Measurements from ENCODE around the gene PLD1. TPM values are rescaled to one million over a fixed set of nuclear protein-coding genes. Genes with fewer than 3 reads are reported as not detected.

PLD1 gene
- total RNA-seq, 4 donors from 2014 or later, result 15.3 to 55.9 (median 45.4) TPM

DNA sequence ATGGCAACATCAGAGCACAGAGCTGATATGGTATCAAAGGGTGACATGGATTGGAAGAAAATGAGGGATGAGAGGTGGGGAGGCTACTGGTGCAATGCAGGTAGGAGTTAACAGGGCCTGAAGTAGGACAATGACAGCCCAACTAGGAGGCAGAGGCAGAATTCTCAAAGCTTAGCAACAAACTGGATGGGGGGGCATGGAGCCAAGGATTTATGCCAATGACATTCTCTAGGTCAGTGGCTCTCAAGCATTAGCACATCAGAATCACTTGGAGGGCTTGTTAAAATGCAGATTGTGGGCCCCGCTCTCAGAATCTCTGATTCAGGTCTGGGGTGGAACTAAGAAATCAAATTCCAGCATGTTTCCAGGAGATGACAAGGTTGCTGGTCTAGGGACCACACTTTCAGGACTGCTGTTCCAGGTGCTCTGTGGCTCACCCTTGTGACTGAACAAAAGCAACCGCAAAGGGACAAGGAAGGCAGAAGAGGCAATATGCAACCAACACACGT is 252.0 kb downstream of the PLD1 start:
- Histone ChIP-seq H3K27ac (no peak overlapping the region), H3K9me3 (no peaks in the 10 kb centered on the region), H3K4me1 (no peaks in the 10 kb centered on the region), H3K27me3 (no peaks in the 10 kb centered on the region), H3K4me3 (no peak overlapping the region), H3K36me3 (no peaks in the 10 kb centered on the region)
- no peak for DNase-seq (ENCODE audit: low spot score in 2 of 2)
- WGBS, 2 donors, result 88 to 91% methylated on average over 3 of the region's 3 CpGs
- TF ChIP-seq, protein P1, sequence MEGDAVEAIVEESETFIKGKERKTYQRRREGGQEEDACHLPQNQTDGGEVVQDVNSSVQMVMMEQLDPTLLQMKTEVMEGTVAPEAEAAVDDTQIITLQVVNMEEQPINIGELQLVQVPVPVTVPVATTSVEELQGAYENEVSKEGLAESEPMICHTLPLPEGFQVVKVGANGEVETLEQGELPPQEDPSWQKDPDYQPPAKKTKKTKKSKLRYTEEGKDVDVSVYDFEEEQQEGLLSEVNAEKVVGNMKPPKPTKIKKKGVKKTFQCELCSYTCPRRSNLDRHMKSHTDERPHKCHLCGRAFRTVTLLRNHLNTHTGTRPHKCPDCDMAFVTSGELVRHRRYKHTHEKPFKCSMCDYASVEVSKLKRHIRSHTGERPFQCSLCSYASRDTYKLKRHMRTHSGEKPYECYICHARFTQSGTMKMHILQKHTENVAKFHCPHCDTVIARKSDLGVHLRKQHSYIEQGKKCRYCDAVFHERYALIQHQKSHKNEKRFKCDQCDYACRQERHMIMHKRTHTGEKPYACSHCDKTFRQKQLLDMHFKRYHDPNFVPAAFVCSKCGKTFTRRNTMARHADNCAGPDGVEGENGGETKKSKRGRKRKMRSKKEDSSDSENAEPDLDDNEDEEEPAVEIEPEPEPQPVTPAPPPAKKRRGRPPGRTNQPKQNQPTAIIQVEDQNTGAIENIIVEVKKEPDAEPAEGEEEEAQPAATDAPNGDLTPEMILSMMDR (IDR thresholded peaks at IDR 0.05), result no peak
- TF ChIP-seq EP300 (IDR thresholded peaks at IDR 0.05), result no peak
- no peak for TF ChIP-seq POLR2A (IDR thresholded peaks at IDR 0.05)

DNA sequence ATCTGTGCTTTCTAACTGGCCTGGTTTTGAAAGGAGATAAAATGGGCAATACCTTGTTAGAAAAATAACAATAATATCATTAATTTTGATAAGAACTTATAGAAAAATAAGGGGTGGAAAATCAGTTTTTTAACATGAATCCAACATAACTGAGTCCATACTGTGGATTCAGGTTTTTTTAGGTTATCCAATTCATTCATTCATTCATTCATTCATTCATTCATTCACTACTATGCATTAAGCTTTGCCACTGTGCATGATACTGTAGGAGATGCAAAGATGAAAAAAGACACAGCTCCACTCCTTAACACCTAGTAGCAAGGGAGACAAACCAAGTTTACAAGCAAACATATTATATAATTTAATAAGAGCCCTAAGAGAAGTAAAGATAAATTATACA is 253.1 kb downstream of the PLD1 start:
- Histone ChIP-seq H3K4me3 (no peak overlapping the region), H3K4me1 (no peaks in the 10 kb centered on the region), H3K9me3 (no peaks in the 10 kb centered on the region), H3K27me3 (no peaks in the 10 kb centered on the region), H3K36me3 (no peaks in the 10 kb centered on the region), H3K27ac (no peak overlapping the region)
- DNase-seq (ENCODE audit: low spot score in 2 of 2), result no peak
- no peak for TF ChIP-seq POLR2A (IDR thresholded peaks at IDR 0.05)
- TF ChIP-seq, protein P1 (IDR thresholded peaks at IDR 0.05), result no peak
- no peak for TF ChIP-seq EP300 (IDR thresholded peaks at IDR 0.05)

DNA sequence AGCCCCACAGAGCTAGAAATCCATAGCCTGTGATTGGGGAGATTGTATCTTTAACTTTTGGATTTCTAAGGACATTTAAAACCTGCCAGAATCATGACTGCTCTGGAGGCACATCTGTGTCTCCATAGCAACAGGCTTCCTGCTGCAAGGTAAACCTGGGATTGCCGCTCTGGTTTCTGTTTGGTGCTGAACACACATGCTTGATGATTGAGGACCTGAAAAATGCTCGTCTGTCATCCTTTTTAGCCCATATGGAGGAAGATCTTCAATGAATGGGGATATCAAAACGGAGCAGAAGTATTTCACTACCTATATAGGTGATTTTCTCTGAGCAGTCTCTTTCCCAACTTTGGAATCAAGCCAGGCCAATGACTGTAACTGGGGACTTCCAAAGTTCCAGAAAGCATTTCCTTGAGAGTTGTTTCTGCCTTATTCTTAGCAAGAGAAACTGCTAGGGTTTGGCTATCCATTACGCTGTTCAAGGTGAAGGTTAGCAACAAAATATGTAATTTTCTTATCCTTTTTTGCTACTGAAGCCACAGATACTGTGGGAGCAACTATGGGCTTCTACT is 253.6 kb downstream of the PLD1 start:
- H3K4me1 ChIP-seq, result no peaks in the 10 kb centered on the region
- no peaks in the 10 kb centered on the region for H3K36me3 ChIP-seq
- 81% methylated on average over 4 of the region's 4 CpGs for WGBS, 2 donors
- no peaks in the 10 kb centered on the region for H3K9me3 ChIP-seq
- TF ChIP-seq, protein P1 (IDR thresholded peaks at IDR 0.05), result no peak
- TF ChIP-seq POLR2A (IDR thresholded peaks at IDR 0.05), result no peak
- no peak for TF ChIP-seq EP300 (IDR thresholded peaks at IDR 0.05)
- no peak overlapping the region for H3K27ac ChIP-seq
- no peak overlapping the region for H3K4me3 ChIP-seq
- DNase-seq (ENCODE audit: low spot score in 2 of 2), result no peak
- H3K27me3 ChIP-seq, result no peaks in the 10 kb centered on the region

DNA sequence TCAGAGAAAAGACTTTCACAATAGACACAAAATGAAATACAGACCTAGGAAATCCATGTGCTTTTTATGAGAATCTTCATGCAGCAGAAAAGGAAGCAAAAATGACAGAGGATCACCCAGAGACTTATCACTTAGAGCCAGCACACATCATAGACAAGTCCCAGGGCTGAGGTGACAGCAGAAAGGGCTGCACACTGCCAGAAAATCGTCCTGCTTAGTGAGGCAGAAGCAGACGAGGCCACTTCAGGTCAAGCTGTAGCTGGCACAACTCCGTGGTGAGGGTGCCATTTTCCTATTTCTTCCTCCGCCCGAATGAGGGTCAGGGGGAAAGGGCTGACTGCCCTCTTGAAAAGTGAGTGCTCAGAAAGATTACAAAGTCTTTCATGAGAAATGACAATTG is 254.1 kb downstream of the PLD1 start:
- Histone ChIP-seq H3K27me3 (no peaks in the 10 kb centered on the region), H3K27ac (no peak overlapping the region), H3K4me1 (no peaks in the 10 kb centered on the region), H3K36me3 (no peaks in the 10 kb centered on the region), H3K4me3 (no peak overlapping the region), H3K9me3 (no peaks in the 10 kb centered on the region)
- DNase-seq (ENCODE audit: low spot score in 2 of 2), result no peak
- TF ChIP-seq, protein P1 (IDR thresholded peaks at IDR 0.05), result no peak
- TF ChIP-seq POLR2A (IDR thresholded peaks at IDR 0.05), result no peak
- 25 to 28% methylated on average over 5 of the region's 5 CpGs for WGBS, 2 donors

DNA sequence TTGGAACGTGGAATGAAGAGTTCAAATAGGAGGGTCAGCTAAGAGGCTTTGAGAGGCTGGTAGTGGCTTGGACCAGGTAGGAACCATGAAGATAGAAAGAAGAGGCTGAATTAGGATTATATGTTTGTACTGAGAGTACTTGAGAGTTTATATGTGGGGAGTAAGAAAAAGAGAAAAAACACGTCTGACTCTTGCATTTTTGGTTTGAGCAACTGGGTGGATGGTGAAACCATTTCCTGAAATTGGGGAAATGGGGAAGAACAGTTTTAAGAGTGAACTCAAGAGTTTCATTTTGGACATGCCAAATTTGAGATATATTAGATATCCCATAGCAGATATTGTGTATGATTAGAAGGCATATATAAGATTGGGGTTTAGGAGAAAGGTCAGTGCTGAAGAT is 257.2 kb downstream of the PLD1 start:
- H3K4me1 ChIP-seq, result peaks cover 0 to 3% (median 0%) of the 10 kb centered on the region in 4 donors
- DNase-seq (ENCODE audit: low spot score in 2 of 2), result peak in 1 of 2 donors; percentile 14
- H3K27ac ChIP-seq, result no peak overlapping the region
- TF ChIP-seq, protein P1 (IDR thresholded peaks at IDR 0.05), result no peak
- peak in 1 of 2 donors; percentile 39 for TF ChIP-seq EP300 (IDR thresholded peaks at IDR 0.05)
- H3K36me3 ChIP-seq, result no peaks in the 10 kb centered on the region
- 74 to 81% methylated on average over 2 of the region's 2 CpGs for WGBS, 2 donors
- H3K9me3 ChIP-seq, result no peaks in the 10 kb centered on the region
- H3K27me3 ChIP-seq, result no peaks in the 10 kb centered on the region
- H3K4me3 ChIP-seq, result no peak overlapping the region

All from tibial nerve (tissue), 4 donors.